CD4-positive, CD25-positive, alpha-beta regulatory T cell (primary cell): ENCODE measurements around the gene INSIG1. TPM values are rescaled to one million over a fixed set of nuclear protein-coding genes. Genes with fewer than 3 reads are reported as not detected.
A peak's percentile ranks its signal among the peaks of the same experiment; 100 is the strongest.

Source experiments
- ATAC-seq, 2 donors: fragments of 150-1000 bp; cut with Tn5 transposase; one replicate each; pipeline ENCODE4 v1.10.0; 2021; ENCODE audit warnings: low read depth in 2 of 2, moderate number of reproducible peaks in 2 of 2, moderate library complexity in 1 of 2
- DNase-seq, 3 donors: peaks; one replicate each; pipeline versions ENCODE4 v3.0.0 to v3.0.0-alpha.2; 2012 to 2022; ENCODE audit warnings: mixed read lengths in 1 of 3
- H3K27ac ChIP-seq: one replicate; pipeline ENCODE4 v1.7.0; 2013; ENCODE audit warnings: mild to moderate bottlenecking, low read length; ENCODE audit not compliant: insufficient read depth, poor library complexity, severe bottlenecking
- H3K27me3 ChIP-seq: one replicate; pipeline ENCODE4 v1.7.0; 2013; ENCODE audit warnings: low read length; ENCODE audit not compliant: control insufficient read depth, insufficient read depth
- H3K36me3 ChIP-seq: one replicate; pipeline ENCODE4 v1.7.0; 2013; ENCODE audit warnings: mild to moderate bottlenecking, low read length, moderate library complexity; ENCODE audit not compliant: control insufficient read depth, insufficient read depth
- H3K4me1 ChIP-seq: 2 replicates; pipeline ENCODE4 v1.7.0; 2013; ENCODE audit warnings: mild to moderate bottlenecking, low read length; ENCODE audit not compliant: insufficient read depth, control insufficient read depth, poor library complexity, severe bottlenecking
- H3K4me3 ChIP-seq: one replicate; pipeline ENCODE4 v1.7.0; 2013; ENCODE audit warnings: low read depth, mild to moderate bottlenecking, low read length, moderate library complexity
- H3K9me3 ChIP-seq, 2 experiments: 1 replicate in 1 of 2; 2 replicates in 1 of 2; pipeline ENCODE4 v1.7.0; 2013; ENCODE audit warnings: low read length in 2 of 2, mild to moderate bottlenecking in 1 of 2, moderate library complexity in 1 of 2; ENCODE audit not compliant: control insufficient read depth in 2 of 2
- H3K27ac Mint-ChIP-seq, 3 donors: one replicate each; pipeline ENCODE4 v1.8.0; 2020 to 2022; ENCODE audit warnings: mild to moderate bottlenecking in 3 of 3, mixed read lengths in 3 of 3, moderate library complexity in 2 of 3
- H3K27me3 Mint-ChIP-seq: one replicate; pipeline ENCODE4 v1.8.0; 2022; ENCODE audit warnings: mild to moderate bottlenecking, mixed read lengths
- H3K36me3 Mint-ChIP-seq: one replicate; pipeline ENCODE4 v1.8.0; 2020; ENCODE audit warnings: mixed read lengths
- H3K4me1 Mint-ChIP-seq, 4 donors: one replicate each; pipeline ENCODE4 v1.8.0; 2020 to 2022; ENCODE audit warnings: mixed read lengths in 4 of 4, mild to moderate bottlenecking in 1 of 4
- H3K4me3 Mint-ChIP-seq, 4 donors: one replicate each; pipeline ENCODE4 v1.8.0; 2020 to 2022; ENCODE audit warnings: mild to moderate bottlenecking in 4 of 4, mixed read lengths in 4 of 4, moderate library complexity in 3 of 4
- H3K9me3 Mint-ChIP-seq, 7 donors: one replicate each; pipeline ENCODE4 v1.8.0; 2020 to 2022; ENCODE audit warnings: mixed read lengths in 7 of 7, mild to moderate bottlenecking in 3 of 7, moderate library complexity in 2 of 7
- polyA plus RNA-seq, 4 donors: library from polyadenylated mRNA; unstranded; fragments of 300-500 nt; fragmentation: Illumina TruSeq; gene quantifications; one replicate each; pipeline ENCODE4 v1.2.3, GENCODE V29; 2021
- total RNA-seq: library from RNA; stranded (reverse); gene quantifications from one replicate; pipeline ENCODE4 v1.2.3, GENCODE V29; 2022

Gene INSIG1
- total and polyA plus RNA-seq, 5 donors from 2014 or later = 38.4 to 66.5 (median 58.8) TPM

DNA sequence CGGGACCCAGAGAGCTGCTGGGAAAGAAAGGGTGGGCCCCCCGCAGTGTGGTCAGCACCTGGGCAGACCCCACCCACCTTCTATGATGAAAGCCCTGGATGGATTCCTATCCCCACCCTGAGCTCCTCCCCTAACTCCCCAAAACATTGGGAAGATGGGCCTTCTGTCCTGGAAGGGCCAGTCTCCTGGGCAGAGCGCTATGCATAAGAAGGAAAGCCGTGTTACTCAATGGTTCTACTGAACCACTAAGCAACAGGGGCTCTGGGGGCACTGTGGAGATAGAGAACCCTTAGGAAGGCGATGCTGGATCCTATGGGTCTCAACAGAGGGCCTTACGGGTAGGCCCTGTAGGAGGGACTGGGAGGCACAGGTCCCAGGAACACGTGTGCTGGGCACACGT is 30.7 kb upstream of the INSIG1 start:
- Mint-ChIP-seq H3K9me3 (no peaks in the 10 kb centered on the region), H3K4me3 (no peak overlapping the region), H3K36me3 (no peaks in the 10 kb centered on the region), H3K27me3 (peaks cover 4% of the 10 kb centered on the region), H3K4me1 (peaks cover 0 to 8% (median 4%) of the 10 kb centered on the region in 4 donors), H3K27ac (no peak overlapping the region)
- Histone ChIP-seq H3K4me1 (no peaks in the 10 kb centered on the region), H3K9me3 (no peaks in the 10 kb centered on the region), H3K27ac (no peak overlapping the region), H3K4me3 (no peak overlapping the region), H3K36me3 (no peaks in the 10 kb centered on the region), H3K27me3 (no peaks in the 10 kb centered on the region)
- DNase-seq = no peak
- ATAC-seq = no peak

DNA sequence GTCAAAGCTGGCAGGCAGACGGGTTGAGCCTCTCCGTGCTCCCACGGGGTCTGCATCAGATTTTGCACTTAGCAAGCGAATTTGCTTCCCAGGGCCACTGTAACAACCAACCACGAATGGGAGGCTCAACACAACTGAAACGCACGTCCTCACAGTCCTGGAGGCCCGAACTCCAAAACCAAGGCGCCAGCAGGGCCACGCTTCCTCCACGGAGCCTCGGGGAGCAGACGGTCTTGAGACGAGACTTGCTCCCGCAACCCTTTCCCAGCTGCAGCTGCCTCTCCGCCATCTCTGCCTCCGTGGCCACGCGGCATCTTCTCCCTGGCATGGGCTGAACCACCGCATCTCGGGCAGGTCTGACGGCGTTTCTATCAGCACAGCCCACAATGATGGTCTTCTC is 30.2 kb upstream of the INSIG1 start:
- Histone ChIP-seq H3K27ac (no peak overlapping the region), H3K9me3 (no peaks in the 10 kb centered on the region), H3K4me1 (no peaks in the 10 kb centered on the region), H3K36me3 (no peaks in the 10 kb centered on the region), H3K27me3 (no peaks in the 10 kb centered on the region), H3K4me3 (no peak overlapping the region)
- no peaks in the 10 kb centered on the region for H3K9me3 Mint-ChIP-seq
- peaks cover 0 to 8% (median 4%) of the 10 kb centered on the region in 4 donors for H3K4me1 Mint-ChIP-seq
- no peaks in the 10 kb centered on the region for H3K36me3 Mint-ChIP-seq
- DNase-seq (no peak), ATAC-seq (no peak)
- no peak overlapping the region for H3K4me3 Mint-ChIP-seq
- H3K27me3 Mint-ChIP-seq = peaks cover 4% of the 10 kb centered on the region
- H3K27ac Mint-ChIP-seq = no peak overlapping the region

DNA sequence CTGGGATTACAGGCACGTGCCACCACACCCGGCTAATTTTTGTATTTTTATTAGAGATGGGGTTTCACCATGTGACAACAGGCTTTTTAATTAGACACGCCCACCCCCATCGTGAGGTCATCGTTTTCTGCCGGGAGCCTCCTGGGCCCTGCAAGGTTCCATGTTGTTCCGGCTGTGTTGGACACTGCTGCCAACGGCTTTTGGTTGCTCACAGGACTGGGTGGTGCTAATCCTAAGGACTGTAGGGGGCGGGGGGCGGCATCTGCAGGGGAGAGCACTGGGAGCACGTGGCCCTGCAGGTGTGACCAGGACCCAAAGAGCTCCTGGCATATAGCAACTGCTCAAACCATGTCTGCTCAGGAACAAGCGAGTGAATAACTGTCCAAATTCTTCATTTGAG is 29.5 kb upstream of the INSIG1 start:
- H3K4me1 Mint-ChIP-seq = peaks cover 0 to 8% (median 4%) of the 10 kb centered on the region in 4 donors

DNA sequence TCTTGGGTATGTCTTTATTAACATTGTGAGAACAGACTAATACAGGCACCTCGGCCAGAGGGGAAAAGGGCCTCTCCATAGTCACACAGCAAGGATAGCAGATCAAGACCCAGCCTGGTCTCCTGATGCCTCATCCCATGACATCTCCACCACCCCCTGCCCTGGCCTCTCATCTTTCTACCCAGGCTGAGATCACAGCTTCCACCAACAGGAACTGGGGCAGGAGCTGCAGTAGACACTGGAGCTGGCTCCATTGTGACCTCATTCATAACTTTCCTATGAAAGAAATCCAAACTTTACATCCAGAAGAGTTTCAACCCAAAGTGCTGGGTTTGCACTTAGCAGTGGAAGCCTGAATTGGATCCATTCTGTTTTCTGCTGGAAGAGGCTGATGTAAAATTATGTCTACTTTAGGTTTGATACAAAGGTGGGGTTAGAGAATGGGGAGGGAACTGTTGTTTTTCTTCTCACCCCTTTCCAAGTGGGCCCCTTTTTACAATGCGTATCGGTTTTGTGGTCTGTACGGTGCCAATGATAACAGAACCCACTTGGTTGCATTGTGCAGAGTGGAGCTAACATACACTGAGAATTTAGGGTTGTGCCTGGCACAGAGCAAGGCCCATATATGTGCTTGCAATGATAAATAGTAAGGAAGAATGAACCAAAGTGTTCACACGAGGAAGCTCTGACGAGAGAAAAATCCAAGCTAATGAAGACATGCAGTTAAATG is 28.6 kb upstream of the INSIG1 start:
- Histone ChIP-seq H3K27me3 (no peaks in the 10 kb centered on the region), H3K27ac (no peak overlapping the region), H3K4me1 (no peaks in the 10 kb centered on the region), H3K4me3 (no peak overlapping the region), H3K36me3 (no peaks in the 10 kb centered on the region), H3K9me3 (no peaks in the 10 kb centered on the region)
- ATAC-seq = no peak
- Mint-ChIP-seq H3K27ac (no peak overlapping the region), H3K4me3 (no peak overlapping the region), H3K27me3 (peaks cover 4% of the 10 kb centered on the region), H3K36me3 (no peaks in the 10 kb centered on the region), H3K9me3 (no peaks in the 10 kb centered on the region), H3K4me1 (peaks cover 0 to 8% (median 4%) of the 10 kb centered on the region in 4 donors)
- no peak for DNase-seq

More for the DNA sequence above, 29.5 kb upstream of the INSIG1 start:
- no peak for ATAC-seq
- no peaks in the 10 kb centered on the region for H3K36me3 ChIP-seq
- Mint-ChIP-seq H3K27ac (peak overlapping the region in 1 of 3 donors; percentile 38), H3K4me3 (no peak overlapping the region), H3K9me3 (no peaks in the 10 kb centered on the region), H3K27me3 (peaks cover 4% of the 10 kb centered on the region), H3K36me3 (no peaks in the 10 kb centered on the region)
- H3K4me1 ChIP-seq = no peaks in the 10 kb centered on the region
- H3K27me3 ChIP-seq = no peaks in the 10 kb centered on the region
- no peaks in the 10 kb centered on the region for H3K9me3 ChIP-seq
- no peak for DNase-seq
- H3K4me3 ChIP-seq = no peak overlapping the region
- H3K27ac ChIP-seq = no peak overlapping the region

DNA sequence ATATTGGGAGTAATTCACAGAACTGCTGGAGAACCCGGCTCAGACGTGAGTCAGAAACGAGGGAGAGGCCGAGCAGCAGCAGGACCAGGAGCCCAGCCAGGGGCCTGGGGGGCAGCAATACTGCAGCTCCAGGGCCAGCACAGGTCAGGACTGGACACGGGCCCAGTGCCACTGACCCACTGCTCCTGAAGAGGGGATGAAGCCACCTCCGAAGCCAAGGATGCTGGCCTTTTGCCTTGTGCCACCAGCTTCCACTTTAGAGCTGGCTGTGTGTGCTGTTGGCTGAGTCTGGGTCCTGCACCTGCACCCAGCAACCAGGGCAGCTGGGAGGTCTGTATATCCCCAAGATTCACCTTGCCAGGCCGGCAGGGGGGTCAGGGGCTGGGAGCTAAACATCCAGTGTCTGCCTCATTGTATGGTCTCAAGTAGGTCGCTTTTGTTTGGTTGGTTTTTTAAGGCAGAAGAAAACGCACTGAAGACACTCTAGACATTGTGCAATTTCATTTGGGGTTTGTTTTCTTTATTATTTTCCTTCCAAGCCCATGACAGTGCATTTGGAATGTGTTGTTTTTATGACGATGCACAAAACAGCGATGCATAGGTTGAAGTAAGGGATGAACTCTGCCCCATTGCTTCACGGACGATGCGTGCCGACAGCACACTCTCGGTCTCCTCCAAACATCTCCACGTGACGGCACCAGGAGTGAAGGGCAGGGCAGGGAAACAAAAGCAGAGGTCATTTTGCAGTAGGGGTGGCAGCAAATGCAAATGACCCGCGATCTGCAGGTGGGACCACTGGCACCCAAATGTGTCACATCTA is 27.7 kb upstream of the INSIG1 start:
- DNase-seq = no peak

DNA sequence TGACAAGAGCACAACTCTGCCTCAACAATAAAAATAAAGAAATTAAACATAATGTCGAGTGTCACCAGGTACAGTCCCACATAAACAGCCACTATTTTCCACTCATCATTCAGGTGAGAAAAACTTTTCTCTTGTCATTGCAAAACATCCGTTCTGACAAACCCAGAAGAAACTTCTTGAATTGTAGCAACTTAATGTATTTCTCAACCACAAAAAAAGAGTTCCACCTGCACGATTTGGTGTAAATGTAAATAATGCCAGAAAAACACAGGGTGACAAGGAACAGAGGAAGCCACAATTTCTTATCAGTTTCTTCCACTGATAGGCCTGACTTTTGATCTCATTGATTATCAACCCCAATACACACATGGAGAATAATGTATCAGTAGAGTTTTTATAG is 26.8 kb upstream of the INSIG1 start:
- H3K27me3 Mint-ChIP-seq = peaks cover 10% of the 10 kb centered on the region
- Histone ChIP-seq H3K4me1 (no peaks in the 10 kb centered on the region), H3K4me3 (no peak overlapping the region), H3K27me3 (no peaks in the 10 kb centered on the region), H3K9me3 (no peaks in the 10 kb centered on the region), H3K36me3 (no peaks in the 10 kb centered on the region), H3K27ac (no peak overlapping the region)
- ATAC-seq (no peak), DNase-seq (no peak)
- peaks cover 0 to 8% (median 4%) of the 10 kb centered on the region in 4 donors for H3K4me1 Mint-ChIP-seq
- no peak overlapping the region for H3K4me3 Mint-ChIP-seq
- no peak overlapping the region for H3K27ac Mint-ChIP-seq
- H3K36me3 Mint-ChIP-seq = no peaks in the 10 kb centered on the region
- no peaks in the 10 kb centered on the region for H3K9me3 Mint-ChIP-seq

More for the DNA sequence above, 27.7 kb upstream of the INSIG1 start:
- Mint-ChIP-seq H3K4me1 (peaks cover 0 to 8% (median 4%) of the 10 kb centered on the region in 4 donors), H3K27me3 (peaks cover 10% of the 10 kb centered on the region), H3K9me3 (no peaks in the 10 kb centered on the region), H3K4me3 (no peak overlapping the region), H3K27ac (no peak overlapping the region), H3K36me3 (no peaks in the 10 kb centered on the region)
- no peaks in the 10 kb centered on the region for H3K4me1 ChIP-seq
- H3K36me3 ChIP-seq = no peaks in the 10 kb centered on the region
- no peaks in the 10 kb centered on the region for H3K9me3 ChIP-seq
- ATAC-seq = no peak
- no peak overlapping the region for H3K27ac ChIP-seq
- H3K27me3 ChIP-seq = no peaks in the 10 kb centered on the region
- H3K4me3 ChIP-seq = no peak overlapping the region

DNA sequence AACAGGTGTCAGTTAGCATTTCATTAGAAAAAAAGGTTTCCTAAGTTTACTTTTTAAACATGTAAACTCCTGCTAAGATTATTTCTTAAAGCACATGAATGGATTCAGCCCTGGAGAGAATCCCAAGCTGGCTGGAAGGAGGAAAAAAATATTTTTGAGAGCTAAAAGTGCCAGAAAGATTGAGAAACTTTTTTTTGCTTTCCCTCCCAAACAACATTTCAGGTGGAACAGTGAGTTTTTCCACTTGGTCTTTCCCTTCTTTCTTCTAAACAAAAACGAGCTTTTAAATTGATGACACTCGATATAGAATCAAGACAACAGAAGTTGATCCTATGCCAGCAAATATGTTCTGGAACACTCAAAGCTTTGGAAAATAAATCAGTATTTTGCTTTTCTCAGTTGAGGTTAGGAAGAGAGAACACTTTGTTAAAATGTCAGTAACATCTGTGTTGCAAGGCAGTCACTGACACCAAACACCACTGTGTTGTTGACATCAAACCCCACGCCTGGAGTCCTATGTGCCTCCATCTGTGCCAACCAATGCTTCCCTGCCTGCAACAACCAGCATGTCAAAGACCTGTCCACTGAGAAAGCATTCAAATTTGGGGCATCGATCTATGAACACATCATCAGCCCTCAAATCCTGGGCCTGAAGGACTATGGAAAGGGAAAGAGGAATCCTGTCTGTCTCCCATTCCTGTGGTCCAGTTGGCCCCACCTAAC is 22.9 kb upstream of the INSIG1 start:
- H3K4me3 ChIP-seq = no peak overlapping the region
- H3K36me3 ChIP-seq = no peaks in the 10 kb centered on the region
- Mint-ChIP-seq H3K4me1 (peaks cover 0 to 8% (median 4%) of the 10 kb centered on the region in 4 donors), H3K9me3 (no peaks in the 10 kb centered on the region), H3K27me3 (peaks cover 10% of the 10 kb centered on the region), H3K4me3 (no peak overlapping the region), H3K36me3 (no peaks in the 10 kb centered on the region), H3K27ac (no peak overlapping the region)
- no peak overlapping the region for H3K27ac ChIP-seq
- H3K27me3 ChIP-seq = no peaks in the 10 kb centered on the region
- ATAC-seq (no peak), DNase-seq (no peak)
- no peaks in the 10 kb centered on the region for H3K9me3 ChIP-seq
- H3K4me1 ChIP-seq = no peaks in the 10 kb centered on the region
